HFFc6 (cell line): Measurements from ENCODE around the gene EMILIN2. TPM values are rescaled to one million over a fixed set of nuclear protein-coding genes. Genes with fewer than 3 reads are reported as not detected.

Experiments
- DNase-seq: peaks from one replicate; pipeline ENCODE4 v3.0.0-alpha.2; 2018
- H3K27ac Mint-ChIP-seq: 2 replicates; pipeline ENCODE4 v1.8.0; 2020; ENCODE audit warnings: mild to moderate bottlenecking, mixed read lengths
- H3K27me3 Mint-ChIP-seq: 2 replicates; pipeline ENCODE4 v1.8.0; 2021; ENCODE audit warnings: mild to moderate bottlenecking, moderate library complexity, mixed read lengths; ENCODE audit not compliant: insufficient read depth
- H3K36me3 Mint-ChIP-seq: 2 replicates; pipeline ENCODE4 v1.8.0; 2021; ENCODE audit warnings: low read depth, mixed read lengths
- H3K4me1 Mint-ChIP-seq: 2 replicates; pipeline ENCODE4 v1.8.0; 2020; ENCODE audit warnings: low read depth, mixed read lengths
- H3K4me3 Mint-ChIP-seq: 2 replicates; pipeline ENCODE4 v1.8.0; 2020; ENCODE audit warnings: mild to moderate bottlenecking, moderate library complexity, mixed read lengths
- H3K9me3 Mint-ChIP-seq: 2 replicates; pipeline ENCODE4 v1.8.0; 2020; ENCODE audit warnings: mild to moderate bottlenecking, mixed read lengths
- total RNA-seq, 6 experiments: library from RNA; stranded (reverse); fragmentation: NEBNext Ultra II Directional; extraction: Animal tissue kit (Norgen Biotek cat#: 25700); gene quantifications; 2 replicates in 1 of 6; 3 replicates in 5 of 6; pipeline ENCODE4 v1.2.3, GENCODE V29; 2021
- TF ChIP-seq, protein P1 (sequence below): fragments of 200-600 bp; sonication (generic); IDR thresholded peaks from 2 replicates; pipeline ENCODE4 v1.5.0; 2021; ENCODE audit warnings: antibody characterized with exemption, mild to moderate bottlenecking

Gene EMILIN2
- total RNA-seq, 6 experiments from 2014 or later: 5.9 to 10.6 (median 8.2) TPM

DNA sequence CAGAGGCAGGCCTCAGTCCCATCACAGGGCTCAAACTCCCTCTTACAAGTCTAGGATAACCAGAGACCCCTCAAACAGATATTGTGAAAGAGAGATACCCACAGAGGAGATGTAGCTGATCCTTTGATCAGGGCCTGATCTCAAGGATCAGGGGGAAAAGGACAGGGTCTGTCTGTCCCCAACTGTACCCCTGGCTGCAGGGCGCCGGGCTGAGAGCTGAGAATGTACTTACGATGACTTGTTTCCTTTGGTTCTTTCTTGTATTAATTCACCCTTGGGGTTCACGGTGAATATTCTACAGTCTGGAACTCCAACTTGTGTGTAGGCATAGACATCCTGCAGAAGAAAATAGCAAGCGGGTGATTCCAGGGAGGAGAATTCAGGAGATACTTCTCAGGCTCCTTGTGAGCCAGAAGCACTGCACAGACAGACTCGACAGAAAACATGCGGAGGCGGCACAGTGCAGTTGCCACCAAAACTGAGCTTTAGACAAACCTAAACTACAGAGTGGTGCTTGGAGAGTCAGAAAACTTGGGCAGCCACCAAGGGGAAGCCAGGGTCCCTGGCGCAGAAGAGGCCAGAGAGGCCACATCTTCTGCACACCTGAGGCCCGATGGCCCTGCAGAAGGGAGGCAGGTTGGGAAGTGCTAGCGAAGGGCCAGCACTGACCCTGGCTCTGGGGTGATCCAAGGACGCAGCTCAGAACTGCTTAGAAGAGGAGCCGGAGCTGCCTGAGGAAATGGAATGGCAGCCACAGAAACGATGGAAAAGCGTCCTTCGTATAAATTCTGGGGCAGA, 73.9 kb downstream of the EMILIN2 start:
- no peak for DNase-seq
- peaks cover 22% of the 10 kb centered on the region for H3K36me3 Mint-ChIP-seq
- H3K9me3 Mint-ChIP-seq: no peaks in the 10 kb centered on the region
- H3K27me3 Mint-ChIP-seq: no peaks in the 10 kb centered on the region
- no peak overlapping the region for H3K27ac Mint-ChIP-seq
- TF ChIP-seq, protein P1, sequence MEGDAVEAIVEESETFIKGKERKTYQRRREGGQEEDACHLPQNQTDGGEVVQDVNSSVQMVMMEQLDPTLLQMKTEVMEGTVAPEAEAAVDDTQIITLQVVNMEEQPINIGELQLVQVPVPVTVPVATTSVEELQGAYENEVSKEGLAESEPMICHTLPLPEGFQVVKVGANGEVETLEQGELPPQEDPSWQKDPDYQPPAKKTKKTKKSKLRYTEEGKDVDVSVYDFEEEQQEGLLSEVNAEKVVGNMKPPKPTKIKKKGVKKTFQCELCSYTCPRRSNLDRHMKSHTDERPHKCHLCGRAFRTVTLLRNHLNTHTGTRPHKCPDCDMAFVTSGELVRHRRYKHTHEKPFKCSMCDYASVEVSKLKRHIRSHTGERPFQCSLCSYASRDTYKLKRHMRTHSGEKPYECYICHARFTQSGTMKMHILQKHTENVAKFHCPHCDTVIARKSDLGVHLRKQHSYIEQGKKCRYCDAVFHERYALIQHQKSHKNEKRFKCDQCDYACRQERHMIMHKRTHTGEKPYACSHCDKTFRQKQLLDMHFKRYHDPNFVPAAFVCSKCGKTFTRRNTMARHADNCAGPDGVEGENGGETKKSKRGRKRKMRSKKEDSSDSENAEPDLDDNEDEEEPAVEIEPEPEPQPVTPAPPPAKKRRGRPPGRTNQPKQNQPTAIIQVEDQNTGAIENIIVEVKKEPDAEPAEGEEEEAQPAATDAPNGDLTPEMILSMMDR: no peak
- no peak overlapping the region for H3K4me3 Mint-ChIP-seq
- no peaks in the 10 kb centered on the region; the same call in 1 of the 2 replicates for H3K4me1 Mint-ChIP-seq

DNA sequence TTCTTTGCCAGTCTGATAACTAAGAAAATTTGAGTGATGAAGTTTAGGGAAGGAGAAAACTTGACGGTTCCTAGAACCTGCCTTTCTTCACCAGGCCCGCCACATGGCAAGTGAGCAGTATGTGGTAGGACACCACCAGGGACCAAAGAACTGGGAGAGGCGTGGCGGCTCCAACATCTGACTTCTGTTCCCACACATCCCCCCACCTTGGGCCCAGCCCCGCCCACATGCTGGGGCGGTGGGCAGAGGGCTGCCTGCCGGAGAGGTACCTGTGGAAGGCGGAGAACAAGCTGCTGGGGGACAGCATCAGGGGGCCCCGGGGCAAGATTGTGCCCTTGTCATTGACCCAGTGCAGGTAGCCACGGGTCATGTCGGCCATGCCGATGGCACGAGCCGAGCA, 75.0 kb downstream of the EMILIN2 start:
- no peaks in the 10 kb centered on the region for H3K9me3 Mint-ChIP-seq
- H3K4me1 Mint-ChIP-seq: no peaks in the 10 kb centered on the region; the same call in 1 of the 2 replicates
- H3K27me3 Mint-ChIP-seq: no peaks in the 10 kb centered on the region
- TF ChIP-seq, protein P1: no peak
- peaks cover 22% of the 10 kb centered on the region for H3K36me3 Mint-ChIP-seq
- no peak overlapping the region for H3K27ac Mint-ChIP-seq
- DNase-seq: no peak
- H3K4me3 Mint-ChIP-seq: no peak overlapping the region

DNA sequence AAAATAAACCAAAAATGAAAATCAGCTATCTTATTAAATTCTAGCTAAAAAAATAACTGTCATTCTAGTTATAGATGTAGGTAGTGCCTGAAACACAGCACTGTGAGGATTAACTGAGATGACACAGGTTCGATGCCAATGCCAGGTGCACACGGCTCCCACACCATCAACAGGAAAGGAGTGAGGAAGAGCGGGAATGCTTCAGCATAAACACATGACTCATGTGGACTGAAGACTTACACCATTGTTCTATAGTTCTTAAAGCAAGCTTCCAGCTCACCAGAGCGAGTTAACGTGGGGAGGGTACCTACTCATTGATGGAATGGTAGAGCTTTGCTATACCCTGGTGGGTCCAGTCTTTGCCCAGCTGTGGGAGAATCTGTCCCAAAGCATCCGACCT, 76.7 kb downstream of the EMILIN2 start:
- H3K4me3 Mint-ChIP-seq: no peak overlapping the region

DNA sequence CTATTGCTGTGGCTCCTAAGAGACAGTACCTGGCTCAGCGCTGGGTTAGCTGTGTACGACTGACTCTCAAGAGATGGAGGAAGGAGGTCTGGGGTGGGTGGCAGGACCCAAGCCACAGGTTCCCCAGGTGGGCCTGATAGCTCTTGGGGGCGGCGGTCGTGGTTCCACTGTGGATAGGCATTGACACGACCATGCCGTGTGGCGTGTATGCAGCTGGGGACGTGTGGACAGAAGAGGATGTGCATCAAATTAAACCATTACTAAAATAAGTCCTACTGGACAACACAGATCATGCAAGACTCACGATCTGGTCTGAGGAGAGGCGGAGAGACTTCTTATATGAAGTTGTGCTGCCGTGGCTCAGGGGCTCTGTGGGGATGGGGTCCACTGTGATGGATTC, 78.1 kb downstream of the EMILIN2 start:
- no peak for DNase-seq
- TF ChIP-seq, protein P1: no peak
- no peak overlapping the region for H3K27ac Mint-ChIP-seq
- no peak overlapping the region for H3K4me3 Mint-ChIP-seq
- no peaks in the 10 kb centered on the region for H3K9me3 Mint-ChIP-seq
- H3K36me3 Mint-ChIP-seq: peaks cover 27% of the 10 kb centered on the region
- no peaks in the 10 kb centered on the region for H3K4me1 Mint-ChIP-seq
- H3K27me3 Mint-ChIP-seq: no peaks in the 10 kb centered on the region; the same call in 1 of the 2 replicates

More for the DNA sequence above, 76.7 kb downstream of the EMILIN2 start:
- no peak for DNase-seq
- H3K27me3 Mint-ChIP-seq: no peaks in the 10 kb centered on the region
- H3K36me3 Mint-ChIP-seq: peaks cover 22% of the 10 kb centered on the region
- H3K4me1 Mint-ChIP-seq: no peaks in the 10 kb centered on the region
- TF ChIP-seq, protein P1: no peak
- no peaks in the 10 kb centered on the region for H3K9me3 Mint-ChIP-seq
- H3K27ac Mint-ChIP-seq: no peak overlapping the region

DNA sequence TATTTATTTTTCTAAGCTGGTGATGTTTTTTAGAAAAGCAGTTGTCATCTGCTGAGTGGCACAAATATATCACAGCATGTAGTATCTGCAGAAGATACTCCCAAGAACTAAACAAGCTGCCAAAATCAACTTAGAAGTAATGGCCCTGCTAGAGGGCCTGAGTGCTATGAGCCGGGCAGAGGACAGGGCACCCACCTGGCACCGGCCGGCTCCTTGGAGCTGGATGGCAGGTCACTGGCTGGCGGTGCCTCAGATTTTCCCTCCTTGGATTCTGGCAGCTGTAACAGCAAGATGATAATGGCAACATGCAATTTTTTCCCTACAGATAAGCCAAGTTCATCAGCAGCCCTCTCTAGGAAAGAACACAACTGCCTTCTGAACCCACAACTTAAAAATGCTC, 79.7 kb downstream of the EMILIN2 start:
- Mint-ChIP-seq H3K4me1 (no peaks in the 10 kb centered on the region), H3K36me3 (peaks cover 20% of the 10 kb centered on the region), H3K27ac (no peak overlapping the region), H3K27me3 (no peaks in the 10 kb centered on the region; the same call in 1 of the 2 replicates), H3K9me3 (no peaks in the 10 kb centered on the region), H3K4me3 (no peak overlapping the region)
- TF ChIP-seq, protein P1: no peak
- no peak for DNase-seq
